Neural crest cell (in vitro differentiated cells): ENCODE data around the gene TMOD3. TPM values are rescaled to one million over a fixed set of nuclear protein-coding genes. Genes with fewer than 3 reads are reported as not detected.
A peak's percentile ranks its signal among the peaks of the same experiment; 100 is the strongest.

Experiments used
- DNase-seq: peaks from one replicate; pipeline ENCODE4 v3.0.0; 2021; ENCODE audit warnings: low read depth, mixed read lengths, low spot score
- H3K27ac Mint-ChIP-seq: one replicate; pipeline ENCODE4 v1.8.0; 2021; ENCODE audit warnings: mild to moderate bottlenecking, mixed read lengths; ENCODE audit not compliant: unreplicated experiment
- H3K27me3 Mint-ChIP-seq: 2 replicates; pipeline ENCODE4 v1.8.0; 2021; ENCODE audit warnings: low read depth, mild to moderate bottlenecking, mixed read lengths
- H3K36me3 Mint-ChIP-seq: 2 replicates; pipeline ENCODE4 v1.8.0; 2021; ENCODE audit warnings: low read depth, mild to moderate bottlenecking, mixed read lengths
- H3K4me1 Mint-ChIP-seq: 2 replicates; pipeline ENCODE4 v1.8.0; 2021; ENCODE audit warnings: mixed read lengths
- H3K4me3 Mint-ChIP-seq: one replicate; pipeline ENCODE4 v1.8.0; 2021; ENCODE audit warnings: mild to moderate bottlenecking, mixed read lengths
- H3K9me3 Mint-ChIP-seq: 2 replicates; pipeline ENCODE4 v1.8.0; 2021; ENCODE audit warnings: mixed read lengths
- total RNA-seq: library from RNA; stranded (reverse); gene quantifications from 2 replicates; pipeline ENCODE4 v1.2.1, GENCODE V29; 2021
- TF ChIP-seq, protein P1 (sequence below): fragments of 200-600 bp; sonication (generic); conservative IDR thresholded peaks from 2 replicates; pipeline ENCODE4 v1.5.0; 2021; ENCODE audit warnings: antibody characterized with exemption, mild to moderate bottlenecking

The TMOD3 gene
- total RNA-seq, 1 donor from 2014 or later, result 29.3 TPM

DNA sequence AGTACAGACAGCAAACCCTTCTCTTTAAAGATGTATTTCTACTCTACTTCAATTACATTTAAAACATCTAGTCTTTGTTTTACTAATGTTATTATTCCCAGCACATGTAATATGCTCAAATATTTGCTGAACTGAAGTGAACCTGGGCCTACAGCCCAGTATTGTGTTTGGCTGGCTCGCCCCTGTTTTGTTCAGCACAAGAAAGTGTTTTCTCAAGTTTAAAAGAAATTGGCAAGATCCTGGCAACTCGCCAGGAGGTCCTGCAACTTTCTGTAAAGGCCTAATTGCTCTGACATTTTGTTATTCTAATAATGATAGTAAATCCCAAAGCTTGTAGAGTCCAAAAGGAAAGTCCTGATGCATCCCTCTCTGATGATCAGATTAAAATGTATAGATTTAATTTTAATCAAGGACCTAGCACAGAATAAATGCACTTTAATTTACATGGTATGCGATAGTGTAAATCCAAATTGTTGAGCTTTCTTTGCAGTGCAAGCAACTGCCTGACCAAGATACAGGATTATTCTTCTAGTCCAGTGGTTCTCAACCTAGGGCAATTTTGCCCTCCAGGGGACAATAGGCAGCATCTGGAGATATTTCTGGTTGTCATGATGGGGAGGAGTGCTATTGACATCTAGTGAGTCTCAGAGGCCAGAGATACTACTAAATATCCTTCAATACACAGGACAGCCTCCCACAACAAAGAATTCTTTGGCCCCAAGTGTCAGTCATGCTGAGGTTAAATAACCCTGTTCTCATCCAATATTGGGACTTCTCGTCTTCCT, 35.7 kb upstream of the TMOD3 start:
- Mint-ChIP-seq H3K27ac (no peak overlapping the region), H3K4me1 (no peaks in the 10 kb centered on the region), H3K9me3 (peaks cover 10% of the 10 kb centered on the region), H3K27me3 (no peaks in the 10 kb centered on the region), H3K4me3 (no peak overlapping the region), H3K36me3 (peaks cover 14% of the 10 kb centered on the region)
- DNase-seq, result no peak
- TF ChIP-seq, protein P1, sequence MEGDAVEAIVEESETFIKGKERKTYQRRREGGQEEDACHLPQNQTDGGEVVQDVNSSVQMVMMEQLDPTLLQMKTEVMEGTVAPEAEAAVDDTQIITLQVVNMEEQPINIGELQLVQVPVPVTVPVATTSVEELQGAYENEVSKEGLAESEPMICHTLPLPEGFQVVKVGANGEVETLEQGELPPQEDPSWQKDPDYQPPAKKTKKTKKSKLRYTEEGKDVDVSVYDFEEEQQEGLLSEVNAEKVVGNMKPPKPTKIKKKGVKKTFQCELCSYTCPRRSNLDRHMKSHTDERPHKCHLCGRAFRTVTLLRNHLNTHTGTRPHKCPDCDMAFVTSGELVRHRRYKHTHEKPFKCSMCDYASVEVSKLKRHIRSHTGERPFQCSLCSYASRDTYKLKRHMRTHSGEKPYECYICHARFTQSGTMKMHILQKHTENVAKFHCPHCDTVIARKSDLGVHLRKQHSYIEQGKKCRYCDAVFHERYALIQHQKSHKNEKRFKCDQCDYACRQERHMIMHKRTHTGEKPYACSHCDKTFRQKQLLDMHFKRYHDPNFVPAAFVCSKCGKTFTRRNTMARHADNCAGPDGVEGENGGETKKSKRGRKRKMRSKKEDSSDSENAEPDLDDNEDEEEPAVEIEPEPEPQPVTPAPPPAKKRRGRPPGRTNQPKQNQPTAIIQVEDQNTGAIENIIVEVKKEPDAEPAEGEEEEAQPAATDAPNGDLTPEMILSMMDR, result no peak

DNA sequence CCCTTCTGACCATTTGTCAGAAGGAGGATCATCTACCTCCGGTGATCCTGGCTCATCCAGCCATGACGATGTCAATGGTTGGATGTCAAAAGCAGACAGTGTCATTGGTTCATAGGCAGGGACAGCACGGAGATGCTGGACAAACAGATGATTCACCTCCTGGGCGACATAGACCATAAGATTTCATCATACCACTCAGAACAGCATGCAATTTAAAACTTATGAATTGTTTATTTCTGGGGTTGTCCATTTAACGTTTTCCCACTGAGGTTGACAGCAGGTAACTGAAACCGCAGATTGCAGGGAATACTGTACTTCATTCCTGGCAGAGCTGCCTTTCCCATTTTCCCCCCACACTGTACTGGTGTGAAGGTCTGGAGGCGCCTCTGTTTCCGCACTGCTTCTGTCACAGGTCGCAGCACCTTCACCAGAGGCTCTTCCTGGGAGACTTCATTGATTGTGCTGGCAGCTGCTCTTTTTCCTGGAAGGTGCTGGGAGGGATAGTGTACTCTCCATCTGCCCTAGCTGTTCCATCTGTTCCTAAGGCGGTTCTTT, 32.5 kb upstream of the TMOD3 start:
- peaks cover 3% of the 10 kb centered on the region for H3K9me3 Mint-ChIP-seq

DNA sequence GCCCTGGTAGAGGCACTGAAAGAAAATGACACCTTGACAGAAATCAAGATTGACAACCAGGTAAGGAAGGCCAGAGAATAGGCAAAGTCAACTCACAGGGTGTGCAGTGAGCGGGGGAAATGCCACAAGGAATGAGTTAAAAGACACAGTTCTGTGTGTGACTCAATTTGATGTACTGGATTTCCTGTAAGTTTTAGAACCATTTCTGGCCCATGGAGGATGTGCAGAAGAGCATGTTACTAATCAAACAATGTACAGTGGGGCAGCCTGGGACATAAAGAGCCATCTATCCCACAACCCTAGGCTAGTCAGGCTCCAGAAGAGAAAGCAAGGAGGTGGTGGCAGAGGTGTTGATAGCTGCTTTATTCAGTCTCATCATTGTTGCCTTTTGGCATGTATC, 31.2 kb upstream of the TMOD3 start:
- TF ChIP-seq, protein P1, result no peak
- Mint-ChIP-seq H3K27ac (no peak overlapping the region), H3K27me3 (no peaks in the 10 kb centered on the region), H3K4me3 (no peak overlapping the region), H3K36me3 (no peaks in the 10 kb centered on the region), H3K9me3 (no peaks in the 10 kb centered on the region), H3K4me1 (peaks cover 9% of the 10 kb centered on the region)
- DNase-seq, result no peak

More for the DNA sequence above, 32.5 kb upstream of the TMOD3 start:
- Mint-ChIP-seq H3K4me1 (peaks cover 9% of the 10 kb centered on the region), H3K27ac (no peak overlapping the region), H3K36me3 (peaks cover 3% of the 10 kb centered on the region), H3K4me3 (no peak overlapping the region), H3K27me3 (no peaks in the 10 kb centered on the region)
- TF ChIP-seq, protein P1, result no peak
- DNase-seq, result no peak

DNA sequence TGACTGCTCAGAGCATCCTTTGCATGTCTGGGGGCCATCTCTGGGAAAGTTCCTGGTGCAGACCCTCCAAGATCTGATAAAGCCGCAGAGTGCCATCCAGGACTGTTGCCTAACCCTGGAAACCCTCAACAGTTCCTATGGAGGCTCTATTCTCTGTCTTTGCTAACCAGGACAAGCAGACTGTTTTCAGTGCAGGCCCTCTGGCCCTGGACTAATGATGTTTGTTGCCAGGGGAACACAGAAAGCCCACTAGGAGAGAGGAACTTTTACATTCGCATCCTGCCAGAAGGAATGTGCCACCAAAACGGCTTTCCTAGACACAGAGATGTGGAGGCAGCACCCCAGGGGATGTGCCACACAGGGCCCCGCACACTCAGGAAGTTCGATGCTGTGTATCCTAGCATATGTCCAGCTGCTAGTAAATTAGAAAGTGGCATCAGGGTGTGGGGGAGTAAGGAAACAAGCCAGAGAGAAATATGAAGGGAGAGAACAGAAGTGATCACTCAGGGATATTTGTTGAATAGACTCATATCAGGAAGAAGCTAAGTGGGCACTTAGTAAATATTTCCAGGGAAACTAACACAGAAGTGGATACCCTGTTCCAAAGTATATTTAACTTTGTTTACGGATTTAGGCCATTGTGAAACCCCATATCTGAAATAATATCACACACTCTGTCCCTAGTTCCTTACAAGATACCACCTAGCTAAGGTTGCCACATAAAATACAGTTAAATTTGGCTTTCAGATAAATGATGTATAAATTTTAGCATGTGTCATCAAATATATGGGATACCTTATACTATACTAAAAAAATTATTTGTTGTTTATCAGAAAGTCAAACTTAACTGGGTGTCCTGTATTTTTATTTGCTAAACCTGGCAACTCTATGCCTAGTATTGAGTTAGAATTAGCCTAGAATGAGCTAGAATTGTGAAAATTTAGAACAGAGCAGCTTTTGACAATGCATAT, 29.9 kb upstream of the TMOD3 start:
- Mint-ChIP-seq H3K27me3 (no peaks in the 10 kb centered on the region), H3K9me3 (no peaks in the 10 kb centered on the region), H3K4me1 (peaks cover 9% of the 10 kb centered on the region), H3K27ac (peak overlapping the region; percentile 94), H3K4me3 (no peak overlapping the region), H3K36me3 (no peaks in the 10 kb centered on the region)
- no peak for DNase-seq
- TF ChIP-seq, protein P1, result no peak

DNA sequence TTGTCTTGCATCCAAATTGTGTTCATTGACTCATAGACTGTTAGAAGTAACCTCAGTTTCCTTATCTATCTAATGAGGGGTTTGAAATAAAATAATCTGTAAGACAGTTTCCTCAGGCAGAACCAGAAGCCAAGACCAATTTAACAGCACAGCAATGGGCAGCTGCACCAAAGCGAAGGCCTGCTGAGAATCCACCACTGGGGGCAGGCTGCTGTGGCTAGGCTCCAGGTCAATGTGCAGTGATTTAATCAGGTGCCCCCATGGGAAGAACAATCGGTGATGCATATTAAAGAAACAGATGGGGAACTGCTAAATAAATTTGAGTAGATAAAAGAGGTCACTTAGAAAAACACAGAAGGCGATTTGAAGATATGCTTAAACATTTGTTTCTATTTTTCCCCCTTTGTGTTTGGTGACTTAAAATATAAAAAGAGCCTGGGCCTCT, 28.0 kb upstream of the TMOD3 start:
- Mint-ChIP-seq H3K9me3 (no peaks in the 10 kb centered on the region), H3K4me3 (no peak overlapping the region), H3K27ac (no peak overlapping the region), H3K4me1 (peaks cover 9% of the 10 kb centered on the region), H3K36me3 (peaks cover 3% of the 10 kb centered on the region), H3K27me3 (no peaks in the 10 kb centered on the region)
- peak; percentile 24 for DNase-seq
- TF ChIP-seq, protein P1, result peak; percentile 64
